ENCODE results near the gene PUM2.

Gene PUM2

GRCh38 chr2:20211420-20211819, 139.2 kb downstream of the PUM2 start:
- H3K4me3 ChIP-seq, result no peak overlapping the region
- peak overlapping the region in 20 of 21 experiments; percentile 45 to 98 (median 84) for H3K27ac ChIP-seq

GRCh38 chr2:20210462-20210861, 140.2 kb downstream of the PUM2 start:
- Histone ChIP-seq H3K27ac (peak overlapping the region in 18 of 21 experiments; percentile 7 to 98 (median 82)), H3K4me3 (no peak overlapping the region)

- Histone ChIP-seq H3K4me3 (peak overlapping the region in 1 of 7 experiments; percentile 2), H3K27ac (peak overlapping the region in 19 of 21 experiments; percentile 47 to 98 (median 83))
Observed at GRCh38 chr2:20209373-20210109, 141.1 kb downstream of the PUM2 start.

- Histone ChIP-seq H3K4me3 (peak overlapping the region in 1 of 7 experiments; percentile 17), H3K27ac (peak overlapping the region in 19 of 21 experiments; percentile 17 to 98 (median 76))
Observed at GRCh38 chr2:20208476-20208859, 142.2 kb downstream of the PUM2 start.

- peak overlapping the region in 18 of 21 experiments; percentile 14 to 98 (median 64) for H3K27ac ChIP-seq
- no peak overlapping the region for H3K4me3 ChIP-seq
Observed at GRCh38 chr2:20207051-20207450, 143.6 kb downstream of the PUM2 start.

- H3K27ac ChIP-seq, result peak overlapping the region in 15 of 21 experiments; percentile 14 to 98 (median 59)
Observed at GRCh38 chr2:20205915-20206524, 144.6 kb downstream of the PUM2 start.

GRCh38 chr2:20205069-20205468, 145.6 kb downstream of the PUM2 start:
- Histone ChIP-seq H3K4me3 (no peak overlapping the region), H3K27ac (peak overlapping the region in 5 of 21 experiments; percentile 45 to 98 (median 79))

More at GRCh38 chr2:20205915-20206524, 144.6 kb downstream of the PUM2 start:
- H3K4me3 ChIP-seq, result no peak overlapping the region

- H3K27ac ChIP-seq, result no peak overlapping the region
- H3K4me3 ChIP-seq, result no peak overlapping the region
Observed at GRCh38 chr2:20203521-20204225, 147.0 kb downstream of the PUM2 start.

GRCh38 chr2:20203072-20203471, 147.6 kb downstream of the PUM2 start:
- Histone ChIP-seq H3K4me3 (no peak overlapping the region), H3K27ac (no peak overlapping the region)

- no peak overlapping the region for H3K27ac ChIP-seq
- no peak overlapping the region for H3K4me3 ChIP-seq
Observed at GRCh38 chr2:20201671-20202070, 149.0 kb downstream of the PUM2 start.

- H3K27ac ChIP-seq, result no peak overlapping the region
- no peak overlapping the region for H3K4me3 ChIP-seq
Observed at GRCh38 chr2:20200697-20201555, 149.7 kb downstream of the PUM2 start.

GRCh38 chr2:20199633-20200270, 150.9 kb downstream of the PUM2 start:
- H3K4me3 ChIP-seq, result no peak overlapping the region
- H3K27ac ChIP-seq, result peak overlapping the region in 2 of 21 experiments; percentile 16 to 37

GRCh38 chr2:20198796-20199632, 151.6 kb downstream of the PUM2 start:
- Histone ChIP-seq H3K4me3 (no peak overlapping the region), H3K27ac (peak overlapping the region in 8 of 21 experiments; percentile 24 to 66 (median 49))
